SU-DHL-6 (cell line): ENCODE data around the gene GSK3B.

Experiments used
- EZH2phosphoT487 ChIP-seq: fragments of 200-600 bp; sonication (generic), shearing (Covaris generic); conservative IDR thresholded peaks from 2 replicates; pipeline ENCODE4 v1.6.1; 2018; ENCODE audit warnings: mild to moderate bottlenecking, antibody characterized with exemption, low read length, moderate library complexity, mixed read lengths
- TF ChIP-seq, protein P1 (sequence below): fragments of 200-600 bp; sonication (generic); IDR thresholded peaks from one replicate; pipeline ENCODE4 v1.5.1; 2017; ENCODE audit warnings: antibody characterized with exemption, mild to moderate bottlenecking, low read length, moderate library complexity; ENCODE audit not compliant: insufficient read depth, poor library complexity, severe bottlenecking

DNA sequence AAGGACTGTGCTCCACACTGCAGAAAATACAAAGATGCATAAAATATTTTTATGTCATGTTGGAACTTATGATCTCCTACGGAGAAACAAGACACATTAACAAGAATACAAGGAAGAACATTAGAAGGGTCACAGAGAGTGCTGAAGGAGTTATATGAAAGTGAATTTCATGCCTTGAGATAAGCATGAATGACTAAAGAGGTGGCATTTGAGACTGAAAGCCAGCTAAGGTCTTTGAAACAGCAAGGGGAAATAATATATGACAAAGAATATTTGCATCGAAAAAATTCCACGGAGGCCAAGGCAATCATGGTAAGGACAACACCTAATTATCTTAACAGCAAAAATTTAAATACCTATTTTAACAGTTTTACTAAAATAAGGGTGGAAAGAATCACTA, 12.5 kb downstream of the GSK3B start:
- TF ChIP-seq, protein P1, sequence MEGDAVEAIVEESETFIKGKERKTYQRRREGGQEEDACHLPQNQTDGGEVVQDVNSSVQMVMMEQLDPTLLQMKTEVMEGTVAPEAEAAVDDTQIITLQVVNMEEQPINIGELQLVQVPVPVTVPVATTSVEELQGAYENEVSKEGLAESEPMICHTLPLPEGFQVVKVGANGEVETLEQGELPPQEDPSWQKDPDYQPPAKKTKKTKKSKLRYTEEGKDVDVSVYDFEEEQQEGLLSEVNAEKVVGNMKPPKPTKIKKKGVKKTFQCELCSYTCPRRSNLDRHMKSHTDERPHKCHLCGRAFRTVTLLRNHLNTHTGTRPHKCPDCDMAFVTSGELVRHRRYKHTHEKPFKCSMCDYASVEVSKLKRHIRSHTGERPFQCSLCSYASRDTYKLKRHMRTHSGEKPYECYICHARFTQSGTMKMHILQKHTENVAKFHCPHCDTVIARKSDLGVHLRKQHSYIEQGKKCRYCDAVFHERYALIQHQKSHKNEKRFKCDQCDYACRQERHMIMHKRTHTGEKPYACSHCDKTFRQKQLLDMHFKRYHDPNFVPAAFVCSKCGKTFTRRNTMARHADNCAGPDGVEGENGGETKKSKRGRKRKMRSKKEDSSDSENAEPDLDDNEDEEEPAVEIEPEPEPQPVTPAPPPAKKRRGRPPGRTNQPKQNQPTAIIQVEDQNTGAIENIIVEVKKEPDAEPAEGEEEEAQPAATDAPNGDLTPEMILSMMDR: no peak
- TF ChIP-seq EZH2phosphoT487: no peak
